Large intestine (tissue), 3 donors: ENCODE measurements around the gene CDH20. TPM values are rescaled to one million over a fixed set of nuclear protein-coding genes. Genes with fewer than 3 reads are reported as not detected.
A peak's percentile ranks its signal among the peaks of the same experiment; 100 is the strongest.

Experiments used
- DNase-seq, 2 donors: peaks; one replicate each; pipeline versions ENCODE4 v3.0.0 to v3.0.0-alpha.2; 2013
- H3K27ac ChIP-seq: one replicate; pipeline ENCODE4 v1.5.1; 2013; ENCODE audit warnings: low read length
- H3K27me3 ChIP-seq: 2 replicates; pipeline ENCODE4 v1.6.1; 2013; ENCODE audit warnings: low read length; ENCODE audit not compliant: control insufficient read depth, insufficient read depth
- H3K36me3 ChIP-seq: 2 replicates; pipeline ENCODE4 v1.6.1; 2013; ENCODE audit warnings: low read length; ENCODE audit not compliant: control insufficient read depth, insufficient read depth
- H3K4me1 ChIP-seq: one replicate; pipeline ENCODE4 v1.6.1; 2013; ENCODE audit warnings: low read length; ENCODE audit not compliant: control insufficient read depth, insufficient read depth
- H3K4me3 ChIP-seq: one replicate; pipeline ENCODE4 v1.5.1; 2013; ENCODE audit warnings: low read length
- H3K9me3 ChIP-seq: one replicate; pipeline ENCODE4 v1.6.1; 2013; ENCODE audit warnings: mild to moderate bottlenecking, low read depth, low read length, moderate library complexity; ENCODE audit not compliant: control insufficient read depth
- WGBS: methylation state at CpG from one replicate; pipeline ENCODE4 v1.1.5; 2013; ENCODE audit warnings: low lambda C conversion rate; ENCODE audit not compliant: insufficient coverage; 5-methylcytosine and 5-hydroxymethylcytosine counted together
- polyA plus RNA-seq: library from polyadenylated mRNA; unstranded; fragments of 120-200 nt; gene quantifications from one replicate; pipeline ENCODE4 v1.2.1, GENCODE V29; 2013

CDH20 gene
- polyA plus RNA-seq, 1 donor = 0.22 TPM

DNA sequence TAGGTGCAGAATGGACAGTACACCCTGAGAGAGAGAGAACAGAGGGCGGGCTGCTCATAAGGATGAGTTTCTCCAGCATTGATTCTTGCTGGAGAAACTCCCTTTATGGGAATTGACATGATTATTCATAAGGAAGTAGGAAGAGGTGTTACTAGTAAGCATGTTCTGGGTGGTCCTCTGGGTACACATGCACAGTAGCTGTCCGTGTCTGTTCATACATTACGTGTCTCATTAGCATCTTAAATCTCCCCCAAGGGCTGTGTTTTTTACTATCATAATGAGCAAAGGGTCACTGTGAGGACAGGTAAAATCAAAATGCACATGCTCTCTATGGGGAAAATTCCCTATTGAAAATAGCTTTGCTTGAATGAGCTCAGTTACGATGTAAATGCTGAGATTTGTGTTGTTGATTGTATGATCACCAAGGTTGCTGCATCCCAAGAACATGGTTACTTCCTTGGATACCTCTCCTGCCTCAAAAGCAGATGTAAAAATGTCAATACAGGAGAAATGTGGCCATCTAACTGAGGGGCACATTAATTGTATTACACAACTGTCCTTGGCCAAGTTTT is 238.9 kb downstream of the CDH20 start:
- no peak for DNase-seq
- Histone ChIP-seq H3K4me1 (no peaks in the 10 kb centered on the region), H3K27ac (no peak overlapping the region), H3K27me3 (no peaks in the 10 kb centered on the region), H3K9me3 (no peaks in the 10 kb centered on the region), H3K36me3 (no peaks in the 10 kb centered on the region), H3K4me3 (no peak overlapping the region)
- WGBS = 100% methylated on average over 2 of the region's 4 CpGs

GRCh38 chr18:61572871-61573270 is 239.6 kb downstream of the CDH20 start:
- Histone ChIP-seq H3K4me1 (no peaks in the 10 kb centered on the region), H3K27ac (no peak overlapping the region), H3K36me3 (no peaks in the 10 kb centered on the region), H3K27me3 (peaks cover 2% of the 10 kb centered on the region), H3K9me3 (no peaks in the 10 kb centered on the region), H3K4me3 (no peak overlapping the region)
- DNase-seq = no peak
- no CpG with 5 or more reads among the region's 1 CpG for WGBS

DNA sequence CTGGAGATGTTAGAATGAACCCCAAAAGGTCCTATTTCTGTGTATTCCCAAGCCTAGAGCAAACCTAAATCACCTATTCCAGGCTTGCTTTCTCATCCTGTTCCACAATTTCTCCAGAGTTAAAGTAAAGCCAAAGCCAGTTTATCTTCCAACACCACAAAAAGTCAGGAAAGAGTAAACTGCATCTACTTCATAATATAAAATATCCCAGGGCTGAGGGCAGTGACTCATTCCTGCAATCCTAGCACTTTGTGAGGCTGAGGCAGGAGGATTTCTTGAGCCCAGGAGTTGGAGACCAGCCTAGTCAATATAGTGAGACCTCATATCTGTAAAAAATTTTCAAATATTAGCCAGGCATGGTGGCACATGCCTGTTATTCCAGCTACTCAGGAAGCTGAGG is 241.4 kb downstream of the CDH20 start:
- DNase-seq = no peak
- Histone ChIP-seq H3K36me3 (no peaks in the 10 kb centered on the region), H3K27ac (no peak overlapping the region), H3K4me3 (no peak overlapping the region), H3K9me3 (no peaks in the 10 kb centered on the region), H3K27me3 (peaks cover 2% of the 10 kb centered on the region), H3K4me1 (no peaks in the 10 kb centered on the region)

- H3K27ac ChIP-seq = no peak overlapping the region
- peaks cover 4% of the 10 kb centered on the region for H3K27me3 ChIP-seq
- no peaks in the 10 kb centered on the region for H3K9me3 ChIP-seq
- H3K4me1 ChIP-seq = no peaks in the 10 kb centered on the region
- no peaks in the 10 kb centered on the region for H3K36me3 ChIP-seq
- 80% methylated on average over 1 of the region's 3 CpGs for WGBS
- DNase-seq = no peak
- H3K4me3 ChIP-seq = no peak overlapping the region
Observed at GRCh38 chr18:61575419-61575818, 242.2 kb downstream of the CDH20 start.

DNA sequence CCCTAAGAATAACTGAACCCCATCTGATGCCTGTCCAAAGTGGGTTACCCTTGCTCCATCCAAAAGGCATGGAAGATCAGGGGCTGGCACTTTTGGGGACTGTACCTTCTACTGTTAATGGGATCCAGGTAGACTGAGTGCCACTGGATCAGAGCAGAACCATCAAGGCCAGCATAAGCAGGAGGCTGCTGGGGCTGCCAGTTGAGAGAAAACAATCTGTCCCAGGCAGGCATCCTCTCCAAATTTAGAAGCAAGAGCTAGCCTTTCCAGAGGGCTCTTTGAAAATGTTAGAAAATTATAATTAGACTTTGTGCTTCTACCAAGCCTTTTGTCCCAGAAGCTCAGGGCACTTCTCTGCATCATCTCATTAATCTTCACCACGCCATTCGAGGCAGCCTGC is 245.6 kb downstream of the CDH20 start:
- no peak overlapping the region for H3K4me3 ChIP-seq
- no CpG with 5 or more reads among the region's 2 CpGs for WGBS
- peaks cover 4% of the 10 kb centered on the region for H3K27me3 ChIP-seq
- H3K9me3 ChIP-seq = peaks cover 2% of the 10 kb centered on the region
- peaks cover 4% of the 10 kb centered on the region for H3K4me1 ChIP-seq
- H3K27ac ChIP-seq = no peak overlapping the region
- DNase-seq = no peak
- no peaks in the 10 kb centered on the region for H3K36me3 ChIP-seq

DNA sequence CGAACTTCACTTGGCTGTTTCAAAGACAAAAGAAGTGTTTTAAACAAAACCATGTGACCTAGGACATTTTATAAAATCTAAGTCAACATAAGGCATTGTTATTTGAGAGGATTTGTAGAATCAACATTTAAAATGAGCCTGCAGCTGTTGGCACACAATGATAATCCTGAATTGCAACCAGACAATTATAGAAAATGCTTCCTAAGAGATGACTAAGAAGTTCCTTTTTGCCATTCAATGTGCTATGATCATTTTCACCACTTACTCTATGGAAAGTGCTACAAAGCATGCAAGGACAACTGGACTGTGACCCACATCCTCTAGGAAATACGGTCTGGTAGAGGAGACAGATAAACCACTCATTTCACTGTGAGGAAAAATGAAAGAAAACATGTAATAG is 246.4 kb downstream of the CDH20 start:
- WGBS = 20% methylated on average over 1 of the region's 2 CpGs
- Histone ChIP-seq H3K27me3 (peaks cover 4% of the 10 kb centered on the region), H3K36me3 (no peaks in the 10 kb centered on the region), H3K4me3 (no peak overlapping the region), H3K27ac (no peak overlapping the region), H3K9me3 (peaks cover 2% of the 10 kb centered on the region), H3K4me1 (peaks cover 4% of the 10 kb centered on the region)
- no peak for DNase-seq

GRCh38 chr18:61580046-61580445 is 246.8 kb downstream of the CDH20 start:
- Histone ChIP-seq H3K27ac (no peak overlapping the region), H3K36me3 (no peaks in the 10 kb centered on the region), H3K4me1 (peaks cover 4% of the 10 kb centered on the region), H3K9me3 (peaks cover 2% of the 10 kb centered on the region), H3K4me3 (no peak overlapping the region), H3K27me3 (peaks cover 4% of the 10 kb centered on the region)
- DNase-seq = no peak
- WGBS = no CpG with 5 or more reads among the region's 2 CpGs

- Histone ChIP-seq H3K36me3 (no peaks in the 10 kb centered on the region), H3K27me3 (peaks cover 4% of the 10 kb centered on the region), H3K9me3 (peaks cover 2% of the 10 kb centered on the region), H3K4me1 (peaks cover 4% of the 10 kb centered on the region), H3K4me3 (peak overlapping the region; percentile 26), H3K27ac (no peak overlapping the region)
- 80% methylated on average over 1 of the region's 22 CpGs for WGBS
- peak; percentile 60 to 67 for DNase-seq
Observed at GRCh38 chr18:61581578-61582201, 248.5 kb downstream of the CDH20 start.

DNA sequence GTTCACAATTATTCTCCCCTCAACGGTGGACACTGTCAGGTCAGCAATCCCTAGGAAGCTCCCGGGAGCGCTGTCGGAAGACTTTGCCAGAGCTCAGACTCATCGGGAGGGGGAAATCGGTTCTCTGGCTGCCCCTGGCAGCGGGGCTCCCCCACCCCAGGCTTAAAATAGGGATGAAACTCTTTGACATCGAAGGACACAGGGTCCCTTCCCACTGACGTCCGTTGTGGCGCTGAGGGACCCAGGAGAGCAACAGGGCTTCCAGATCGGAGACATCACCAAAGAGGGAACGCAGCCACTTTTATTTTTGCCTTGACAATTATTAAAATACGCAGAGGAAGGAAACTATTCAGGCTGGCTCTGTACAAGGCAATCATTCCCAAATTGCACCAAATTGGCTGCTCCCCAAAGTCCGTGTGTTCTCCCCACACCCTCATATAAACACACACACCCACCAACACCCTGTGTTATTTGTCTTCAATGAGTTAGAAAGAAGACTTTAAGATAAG is 249.0 kb downstream of the CDH20 start:
- no CpG with 5 or more reads among the region's 15 CpGs for WGBS
- DNase-seq = no peak
- Histone ChIP-seq H3K27me3 (peaks cover 4% of the 10 kb centered on the region), H3K27ac (no peak overlapping the region), H3K4me1 (peaks cover 4% of the 10 kb centered on the region), H3K36me3 (no peaks in the 10 kb centered on the region), H3K4me3 (peak overlapping the region; percentile 26), H3K9me3 (peaks cover 2% of the 10 kb centered on the region)

DNA sequence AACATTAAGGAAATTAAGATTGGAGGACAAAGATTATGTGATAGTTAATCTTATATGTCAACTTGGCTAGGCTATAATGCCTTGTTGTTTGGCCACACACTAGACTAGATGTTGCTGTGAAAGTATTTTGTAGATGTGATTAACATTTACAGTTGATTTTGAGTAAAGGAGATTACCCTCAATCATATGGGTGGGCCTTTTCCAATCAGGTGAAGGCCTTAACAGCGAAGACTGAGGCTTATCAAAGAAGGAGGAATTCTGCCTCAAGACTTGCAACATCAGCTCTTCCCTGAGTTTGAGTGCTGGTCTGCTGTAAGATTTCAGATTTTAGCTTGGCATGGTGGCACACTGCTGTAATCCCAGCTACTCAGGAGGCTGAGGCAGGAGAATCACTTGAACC is 250.3 kb downstream of the CDH20 start:
- no peak for DNase-seq
- Histone ChIP-seq H3K27ac (no peak overlapping the region), H3K27me3 (peaks cover 2% of the 10 kb centered on the region), H3K4me1 (peaks cover 4% of the 10 kb centered on the region), H3K36me3 (no peaks in the 10 kb centered on the region), H3K9me3 (peaks cover 2% of the 10 kb centered on the region), H3K4me3 (no peak overlapping the region)
- WGBS = no CpG with 5 or more reads among the region's 1 CpG

DNA sequence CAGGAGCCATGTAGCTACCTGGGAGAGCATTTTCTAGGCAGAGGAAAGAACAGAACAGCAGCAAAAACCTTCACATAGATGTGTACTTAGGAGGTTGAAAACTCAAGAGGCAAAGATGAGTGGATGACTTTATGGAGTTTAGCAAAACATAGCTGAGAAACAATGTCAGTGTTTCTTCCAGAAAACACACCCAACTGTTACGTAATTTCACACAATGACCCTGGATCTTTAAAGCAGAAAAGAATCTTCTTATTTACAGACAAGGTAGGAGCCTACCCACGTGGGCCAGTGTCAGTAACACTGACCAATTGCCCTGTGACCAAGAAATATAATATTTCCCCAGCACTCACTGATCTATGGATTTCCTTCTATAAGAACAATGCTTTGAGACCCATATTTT is 254.6 kb downstream of the CDH20 start:
- peak in 1 of 2 donors; percentile 33 for DNase-seq
- Histone ChIP-seq H3K4me1 (no peaks in the 10 kb centered on the region), H3K9me3 (no peaks in the 10 kb centered on the region), H3K27ac (no peak overlapping the region), H3K4me3 (no peak overlapping the region), H3K36me3 (no peaks in the 10 kb centered on the region), H3K27me3 (no peaks in the 10 kb centered on the region)
- no CpG with 5 or more reads among the region's 2 CpGs for WGBS
